Measurements from ENCODE around the gene OR2T10.

DNA sequence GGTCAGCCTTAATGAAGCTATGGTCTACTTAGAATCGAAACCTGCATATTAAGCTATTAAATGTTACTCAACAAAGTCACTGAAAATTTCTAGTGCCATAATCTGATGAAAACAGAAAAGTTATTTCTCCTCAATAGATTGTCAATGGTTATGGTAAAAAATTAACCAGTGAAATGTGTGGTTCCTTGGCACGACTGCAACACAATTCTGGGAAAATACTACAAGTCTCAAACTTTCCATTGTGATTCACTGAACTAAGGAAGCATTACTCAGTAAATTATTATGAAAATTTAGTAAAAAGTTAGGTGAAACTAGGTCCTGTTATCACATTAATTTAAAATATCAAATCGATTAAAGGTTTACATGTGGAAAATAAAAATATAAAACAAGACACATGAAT, 12.8 kb upstream of the OR2T10 start:
- no peak for TF ChIP-seq MYC (IDR thresholded peaks at IDR 0.05; ENCODE audit: insufficient read depth, insufficient read length, insufficient replicate concordance, low read length, severe bottlenecking)
- TF ChIP-seq POLR2A (IDR thresholded peaks at IDR 0.05; ENCODE audit: low read depth, low read length): no peak
- TF ChIP-seq, protein P1, sequence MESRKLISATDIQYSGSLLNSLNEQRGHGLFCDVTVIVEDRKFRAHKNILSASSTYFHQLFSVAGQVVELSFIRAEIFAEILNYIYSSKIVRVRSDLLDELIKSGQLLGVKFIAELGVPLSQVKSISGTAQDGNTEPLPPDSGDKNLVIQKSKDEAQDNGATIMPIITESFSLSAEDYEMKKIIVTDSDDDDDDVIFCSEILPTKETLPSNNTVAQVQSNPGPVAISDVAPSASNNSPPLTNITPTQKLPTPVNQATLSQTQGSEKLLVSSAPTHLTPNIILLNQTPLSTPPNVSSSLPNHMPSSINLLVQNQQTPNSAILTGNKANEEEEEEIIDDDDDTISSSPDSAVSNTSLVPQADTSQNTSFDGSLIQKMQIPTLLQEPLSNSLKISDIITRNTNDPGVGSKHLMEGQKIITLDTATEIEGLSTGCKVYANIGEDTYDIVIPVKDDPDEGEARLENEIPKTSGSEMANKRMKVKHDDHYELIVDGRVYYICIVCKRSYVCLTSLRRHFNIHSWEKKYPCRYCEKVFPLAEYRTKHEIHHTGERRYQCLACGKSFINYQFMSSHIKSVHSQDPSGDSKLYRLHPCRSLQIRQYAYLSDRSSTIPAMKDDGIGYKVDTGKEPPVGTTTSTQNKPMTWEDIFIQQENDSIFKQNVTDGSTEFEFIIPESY (IDR thresholded peaks at IDR 0.05): no peak
- TF ChIP-seq, protein P2, sequence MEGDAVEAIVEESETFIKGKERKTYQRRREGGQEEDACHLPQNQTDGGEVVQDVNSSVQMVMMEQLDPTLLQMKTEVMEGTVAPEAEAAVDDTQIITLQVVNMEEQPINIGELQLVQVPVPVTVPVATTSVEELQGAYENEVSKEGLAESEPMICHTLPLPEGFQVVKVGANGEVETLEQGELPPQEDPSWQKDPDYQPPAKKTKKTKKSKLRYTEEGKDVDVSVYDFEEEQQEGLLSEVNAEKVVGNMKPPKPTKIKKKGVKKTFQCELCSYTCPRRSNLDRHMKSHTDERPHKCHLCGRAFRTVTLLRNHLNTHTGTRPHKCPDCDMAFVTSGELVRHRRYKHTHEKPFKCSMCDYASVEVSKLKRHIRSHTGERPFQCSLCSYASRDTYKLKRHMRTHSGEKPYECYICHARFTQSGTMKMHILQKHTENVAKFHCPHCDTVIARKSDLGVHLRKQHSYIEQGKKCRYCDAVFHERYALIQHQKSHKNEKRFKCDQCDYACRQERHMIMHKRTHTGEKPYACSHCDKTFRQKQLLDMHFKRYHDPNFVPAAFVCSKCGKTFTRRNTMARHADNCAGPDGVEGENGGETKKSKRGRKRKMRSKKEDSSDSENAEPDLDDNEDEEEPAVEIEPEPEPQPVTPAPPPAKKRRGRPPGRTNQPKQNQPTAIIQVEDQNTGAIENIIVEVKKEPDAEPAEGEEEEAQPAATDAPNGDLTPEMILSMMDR (IDR thresholded peaks at IDR 0.05 in 2 of 3, conservative IDR thresholded peaks at IDR 0.05 in 1 of 3; ENCODE audit: control insufficient read depth in 2 of 3, extremely low read depth in 1 of 3, insufficient read depth in 1 of 3, low read depth in 3 of 3, low read length in 3 of 3): no peak
- TF ChIP-seq, protein P3, sequence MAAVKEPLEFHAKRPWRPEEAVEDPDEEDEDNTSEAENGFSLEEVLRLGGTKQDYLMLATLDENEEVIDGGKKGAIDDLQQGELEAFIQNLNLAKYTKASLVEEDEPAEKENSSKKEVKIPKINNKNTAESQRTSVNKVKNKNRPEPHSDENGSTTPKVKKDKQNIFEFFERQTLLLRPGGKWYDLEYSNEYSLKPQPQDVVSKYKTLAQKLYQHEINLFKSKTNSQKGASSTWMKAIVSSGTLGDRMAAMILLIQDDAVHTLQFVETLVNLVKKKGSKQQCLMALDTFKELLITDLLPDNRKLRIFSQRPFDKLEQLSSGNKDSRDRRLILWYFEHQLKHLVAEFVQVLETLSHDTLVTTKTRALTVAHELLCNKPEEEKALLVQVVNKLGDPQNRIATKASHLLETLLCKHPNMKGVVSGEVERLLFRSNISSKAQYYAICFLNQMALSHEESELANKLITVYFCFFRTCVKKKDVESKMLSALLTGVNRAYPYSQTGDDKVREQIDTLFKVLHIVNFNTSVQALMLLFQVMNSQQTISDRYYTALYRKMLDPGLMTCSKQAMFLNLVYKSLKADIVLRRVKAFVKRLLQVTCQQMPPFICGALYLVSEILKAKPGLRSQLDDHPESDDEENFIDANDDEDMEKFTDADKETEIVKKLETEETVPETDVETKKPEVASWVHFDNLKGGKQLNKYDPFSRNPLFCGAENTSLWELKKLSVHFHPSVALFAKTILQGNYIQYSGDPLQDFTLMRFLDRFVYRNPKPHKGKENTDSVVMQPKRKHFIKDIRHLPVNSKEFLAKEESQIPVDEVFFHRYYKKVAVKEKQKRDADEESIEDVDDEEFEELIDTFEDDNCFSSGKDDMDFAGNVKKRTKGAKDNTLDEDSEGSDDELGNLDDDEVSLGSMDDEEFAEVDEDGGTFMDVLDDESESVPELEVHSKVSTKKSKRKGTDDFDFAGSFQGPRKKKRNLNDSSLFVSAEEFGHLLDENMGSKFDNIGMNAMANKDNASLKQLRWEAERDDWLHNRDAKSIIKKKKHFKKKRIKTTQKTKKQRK (IDR thresholded peaks at IDR 0.05; ENCODE audit: low read depth, low read length): no peak
- no peak for TF ChIP-seq SMAD5 (IDR thresholded peaks at IDR 0.05; ENCODE audit: low read depth)
